Effector CD4-positive, alpha-beta T cell (primary cell): ENCODE results near the gene WDPCP.
"Not testable (repeated sequence)": the region's sequence is repeated elsewhere in the genome, so short reads cannot be mapped to it uniquely, and the experiment has no call there.

Experiments used
- DNase-seq: peaks from one replicate; pipeline ENCODE4 v3.0.0-alpha.2; 2020

The WDPCP gene

GRCh38 chr2:63589148-63589958 is 1.1 kb upstream of the WDPCP start:
- DNase-seq: no peak

DNA sequence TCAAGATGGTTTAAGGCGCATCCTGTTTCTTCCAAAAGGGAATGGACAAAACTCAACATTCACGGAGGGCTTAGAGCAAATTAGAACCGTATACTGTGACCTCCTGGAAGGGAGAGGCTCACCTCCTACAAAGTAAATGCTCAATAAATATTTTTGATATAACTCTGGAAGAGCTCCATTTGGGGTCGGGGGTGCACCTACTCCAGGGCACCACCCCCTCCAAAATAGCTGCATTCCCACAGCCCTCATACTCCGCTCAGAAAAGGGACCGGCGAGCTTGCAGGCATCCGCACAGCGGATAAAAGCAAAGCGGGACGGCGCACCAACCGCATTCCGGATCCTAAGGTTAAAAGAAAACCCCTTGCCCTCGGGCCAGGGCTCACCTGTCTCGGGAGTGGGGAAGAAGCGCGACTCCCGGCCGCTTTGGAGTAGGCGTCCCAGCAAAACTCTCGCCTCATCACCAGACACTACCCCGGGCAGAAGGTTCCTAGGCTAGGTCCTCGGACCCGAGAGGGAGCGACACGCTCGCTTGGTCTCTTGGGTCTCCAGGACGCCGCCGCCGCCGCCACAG is 378 bp downstream of the WDPCP start:
- DNase-seq: no peak

GRCh38 chr2:63582873-63583272 is 5.4 kb downstream of the WDPCP start:
- no peak for DNase-seq

GRCh38 chr2:63581298-63581961 is 6.8 kb downstream of the WDPCP start:
- no peak for DNase-seq

DNA sequence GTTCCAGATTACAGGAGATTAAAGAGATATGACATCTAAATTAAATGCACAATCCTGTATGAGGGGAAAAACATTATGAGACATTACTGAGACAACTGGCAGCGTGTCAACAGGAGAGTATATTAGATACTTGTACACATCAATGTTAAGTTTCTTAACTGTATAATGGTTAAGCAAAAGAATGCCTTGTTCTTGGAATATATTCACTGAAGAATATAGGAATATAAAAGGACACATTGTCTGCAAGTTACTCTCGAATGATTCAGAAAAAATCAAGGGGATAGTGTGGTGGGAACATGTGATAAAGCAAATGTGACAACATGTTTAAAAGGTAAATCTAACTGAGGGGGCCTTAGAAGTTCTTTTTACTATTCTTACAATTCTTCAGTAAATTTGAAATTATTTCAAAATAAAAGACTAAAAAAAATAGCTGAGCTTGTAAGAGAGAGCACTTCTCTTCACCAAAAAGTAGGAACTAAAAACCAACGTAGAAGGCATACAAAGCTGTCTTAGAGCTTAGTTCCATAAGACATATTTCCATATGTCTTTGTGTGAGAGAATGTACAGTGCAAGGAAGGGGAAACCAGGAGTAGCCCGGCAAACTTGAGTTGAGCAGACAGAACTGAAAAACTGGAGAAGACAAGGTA is 7.5 kb downstream of the WDPCP start:
- no peak for DNase-seq

- DNase-seq: no peak
Measured at GRCh38 chr2:63578767-63579166, 9.5 kb downstream of the WDPCP start.

DNA sequence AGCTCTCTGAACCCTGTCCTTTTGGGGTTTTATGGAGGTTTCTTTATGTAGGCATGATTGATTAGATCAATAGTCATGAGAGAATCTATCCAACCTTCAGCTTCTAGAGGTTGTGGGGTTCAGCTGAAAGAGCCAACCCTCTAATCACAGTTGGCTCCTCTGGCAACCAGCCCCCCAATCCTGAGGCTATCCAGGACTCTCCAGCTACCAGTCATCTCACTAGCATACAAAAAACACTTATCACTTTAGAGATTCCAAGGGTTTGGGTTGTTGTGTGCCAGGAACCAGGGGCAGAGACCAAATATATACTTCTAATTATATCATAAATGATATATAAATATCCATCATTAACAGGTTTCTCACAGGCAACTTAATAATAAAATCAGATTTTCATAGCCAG is 11.7 kb downstream of the WDPCP start:
- DNase-seq: no peak

- DNase-seq: not testable (repeated sequence)
Measured at GRCh38 chr2:63573726-63574345, 14.4 kb downstream of the WDPCP start.

GRCh38 chr2:63573026-63573425 is 15.3 kb downstream of the WDPCP start:
- not testable (repeated sequence) for DNase-seq

DNA sequence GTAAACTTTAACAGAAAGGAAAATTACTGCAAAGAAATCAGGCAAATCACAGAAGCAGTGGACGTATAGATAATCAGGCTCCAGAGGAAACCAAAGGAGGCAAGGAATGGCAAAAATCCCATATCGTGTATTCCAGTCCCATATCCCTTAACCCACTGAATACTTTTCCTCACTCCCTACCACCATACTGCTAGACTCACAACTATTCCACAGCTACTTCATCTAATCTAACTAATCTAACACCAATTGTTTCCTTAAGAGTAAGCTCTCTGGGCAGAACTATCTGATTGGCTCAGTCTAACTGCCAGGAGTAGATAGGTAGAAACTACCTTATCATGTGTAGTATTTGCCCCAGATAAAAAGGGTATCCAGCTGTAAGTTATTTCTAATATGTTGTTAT is 16.3 kb downstream of the WDPCP start:
- no peak for DNase-seq

- no peak for DNase-seq
Measured at GRCh38 chr2:63571291-63571690, 17.0 kb downstream of the WDPCP start.

DNA sequence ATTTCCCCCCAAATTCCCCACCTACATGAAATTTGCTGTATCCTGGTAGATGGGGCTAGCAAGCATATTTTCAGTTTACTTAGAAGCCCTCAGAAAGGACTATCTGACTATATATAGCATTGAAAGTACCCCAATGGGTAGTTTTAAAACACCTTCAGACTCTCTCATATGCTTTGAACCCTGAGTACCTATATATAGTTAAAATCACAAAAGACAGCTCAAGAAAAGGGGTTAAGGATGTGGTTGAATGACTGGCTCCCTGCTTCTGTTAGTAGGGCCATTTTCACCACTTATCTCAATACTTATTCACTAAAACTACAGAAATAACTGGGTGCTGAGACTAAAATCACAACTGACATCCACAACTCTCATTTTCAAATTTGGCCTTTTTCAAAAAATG is 18.5 kb downstream of the WDPCP start:
- no peak for DNase-seq

GRCh38 chr2:63562751-63563150 is 25.5 kb downstream of the WDPCP start:
- DNase-seq: no peak

GRCh38 chr2:63558922-63559321 is 29.4 kb downstream of the WDPCP start:
- not testable (repeated sequence) for DNase-seq

DNA sequence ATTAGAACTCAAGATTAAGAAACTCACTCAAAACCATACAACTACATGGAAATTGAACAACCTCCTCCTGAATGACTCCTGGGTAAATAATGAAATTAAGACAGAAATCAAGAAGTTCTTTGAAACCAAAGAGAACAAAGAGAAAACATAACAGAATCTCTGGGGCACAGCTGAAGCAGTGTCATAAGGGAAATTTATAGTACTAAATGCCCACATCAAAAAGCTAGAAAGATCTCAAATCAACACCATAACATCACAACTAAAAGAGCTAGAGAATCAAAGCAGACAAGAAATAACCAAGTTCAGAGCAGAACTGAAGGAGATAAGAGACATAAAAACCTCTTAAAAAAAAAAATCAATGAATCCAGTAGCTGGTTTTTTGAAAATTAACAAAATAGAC is 30.5 kb downstream of the WDPCP start:
- not testable (repeated sequence) for DNase-seq

DNA sequence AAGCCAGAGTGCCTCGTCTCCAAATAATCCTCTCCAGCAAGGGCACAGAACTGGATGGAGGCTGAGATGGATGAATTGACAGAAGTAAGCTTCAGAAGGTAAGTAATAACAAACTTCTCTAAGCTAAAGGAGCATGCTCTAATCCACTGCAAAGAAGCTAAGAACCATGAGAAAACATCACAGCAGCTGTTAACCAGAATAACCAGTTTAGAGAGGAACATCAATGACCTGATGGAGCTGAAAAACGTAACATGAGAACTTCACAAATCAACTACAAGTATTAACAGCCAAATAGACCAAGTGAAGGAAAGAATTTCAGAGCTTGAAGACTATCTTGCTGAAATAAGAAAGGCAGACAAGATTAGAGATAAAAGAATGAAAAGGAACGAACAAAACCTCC is 32.3 kb downstream of the WDPCP start:
- DNase-seq: no peak

DNA sequence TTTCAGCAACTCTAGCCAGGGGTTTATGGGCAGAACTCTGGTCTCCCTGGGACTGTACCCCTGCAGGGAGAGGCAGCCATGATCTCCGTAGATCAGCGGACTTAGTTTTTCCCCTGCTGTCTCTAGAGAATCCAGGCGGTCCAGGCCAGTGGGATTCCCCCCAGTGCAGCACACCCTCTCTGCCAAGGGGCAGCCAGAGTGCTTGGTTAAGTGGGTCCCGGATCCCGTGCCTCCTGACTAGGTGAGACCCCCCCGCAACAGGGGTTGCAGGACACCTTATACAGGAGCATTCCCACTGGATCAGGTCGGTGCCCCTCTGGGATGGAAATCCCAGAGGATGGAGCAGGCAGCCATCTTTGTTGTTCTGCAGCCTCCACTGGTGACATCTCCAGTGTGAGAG is 33.0 kb downstream of the WDPCP start:
- DNase-seq: no peak

GRCh38 chr2:63553049-63553448 is 35.2 kb downstream of the WDPCP start:
- DNase-seq: no peak

DNA sequence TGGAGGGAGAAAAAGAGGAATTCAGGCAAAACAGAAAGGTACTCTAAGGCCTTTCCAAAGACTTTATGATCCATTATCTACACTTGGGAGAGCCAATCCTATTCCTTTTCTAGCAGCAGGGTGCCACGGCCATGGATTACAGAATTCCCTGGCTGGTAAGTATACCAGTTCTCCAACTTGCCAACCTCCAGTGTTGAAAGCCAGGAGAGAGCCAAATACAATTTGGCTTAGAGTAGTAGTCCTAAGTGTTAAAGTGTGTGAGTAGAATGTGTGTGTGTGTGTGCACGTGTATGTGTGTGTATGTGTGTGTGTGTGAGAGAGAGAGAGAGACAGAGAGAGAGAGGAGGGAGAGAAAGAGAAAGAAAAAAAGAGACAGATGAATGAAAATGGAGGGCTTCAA is 43.3 kb downstream of the WDPCP start:
- DNase-seq: no peak

GRCh38 chr2:63544017-63544627 is 44.2 kb downstream of the WDPCP start:
- DNase-seq: no peak

GRCh38 chr2:63539416-63540162 is 48.7 kb downstream of the WDPCP start:
- no peak for DNase-seq

GRCh38 chr2:63538390-63538789 is 49.9 kb downstream of the WDPCP start:
- DNase-seq: no peak
